ENCODE data around the gene NTSR1. TPM values are rescaled to one million over a fixed set of nuclear protein-coding genes. Genes with fewer than 3 reads are reported as not detected.
A peak's percentile ranks its signal among the peaks of the same experiment; 100 is the strongest.

The NTSR1 gene
- total RNA-seq, 1 experiment from 2014 or later = 0.16 TPM

DNA sequence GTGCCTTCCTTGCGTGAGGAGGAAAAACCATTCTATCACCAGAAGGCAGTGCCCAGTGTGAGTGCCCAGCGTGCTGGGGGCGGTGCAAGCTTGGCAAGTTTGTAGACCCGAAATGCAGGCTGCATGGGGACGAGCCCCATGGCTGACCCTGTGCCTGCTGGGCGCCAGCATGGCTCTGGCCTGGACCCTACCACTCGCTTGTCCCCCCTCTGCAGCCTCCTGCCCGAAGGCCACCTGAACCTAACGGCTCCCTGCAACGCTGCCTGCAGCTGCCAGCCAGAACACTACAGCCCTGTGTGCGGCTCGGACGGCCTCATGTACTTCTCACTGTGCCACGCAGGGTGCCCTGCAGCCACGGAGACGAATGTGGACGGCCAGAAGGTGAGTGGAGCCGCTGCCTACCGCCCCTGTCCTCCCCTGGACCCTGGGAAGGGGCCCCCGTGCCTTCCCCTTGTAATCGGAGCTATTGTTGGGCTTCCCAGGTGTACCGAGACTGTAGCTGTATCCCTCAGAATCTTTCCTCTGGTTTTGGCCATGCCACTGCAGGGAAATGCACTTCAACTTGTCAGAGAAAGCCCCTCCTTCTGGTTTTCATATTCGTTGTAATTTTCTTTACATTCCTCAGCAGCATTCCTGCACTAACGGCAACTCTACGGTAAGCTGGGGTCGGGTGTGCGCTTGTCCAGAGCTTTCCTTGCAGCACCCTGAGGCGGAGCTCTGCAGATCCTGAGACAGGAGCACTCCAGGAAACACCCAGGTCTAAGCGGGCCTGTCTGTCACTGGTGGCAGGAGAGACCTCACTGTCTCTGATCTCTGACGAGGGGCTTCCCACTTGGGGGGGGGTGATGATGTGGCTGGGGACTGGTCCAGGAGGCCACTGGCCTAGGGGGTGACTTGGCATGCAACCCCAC is 40.9 kb upstream of the NTSR1 start:
- H3K36me3 Mint-ChIP-seq (ENCODE audit: insufficient read depth, unreplicated experiment) = no peaks in the 10 kb centered on the region
- Histone ChIP-seq H3K27me3 (replicated peaks; ENCODE audit: control insufficient read depth, insufficient read depth, low read length) (no peaks in the 10 kb centered on the region), H3K4me1 (no peaks in the 10 kb centered on the region), H3K9me3 (no peaks in the 10 kb centered on the region), H3K4me3 (ENCODE audit: low read depth, low read length) (no peak overlapping the region), H3K36me3 (ENCODE audit: control insufficient read depth, insufficient read depth, low read length) (no peaks in the 10 kb centered on the region)
- H3K27me3 Mint-ChIP-seq (ENCODE audit: insufficient read depth, unreplicated experiment) = no peaks in the 10 kb centered on the region
- no peak for DNase-seq
- intact Hi-C loops (cut with micrococcal nuclease; ENCODE audit: unreplicated experiment) = loop anchor here (1.0 kb wide), 2 partner anchors 124 to 141 kb away; no protein-coding TSS in a partner anchor
- BruUV-seq (replicated peaks) = no TSS peak
- H3K9me3 Mint-ChIP-seq (ENCODE audit: unreplicated experiment) = no peaks in the 10 kb centered on the region
- H3K27ac Mint-ChIP-seq (ENCODE audit: unreplicated experiment) = no peak overlapping the region
- ChIA-PET POLR2A (no interaction called here), CTCF (interaction anchor here (0.9 to 2.7 kb wide), 6 partner anchors 10 to 140 kb away, joined by 3 to 23 read pairs (median 6); no protein-coding TSS in a partner anchor)
- TF ChIP-seq, protein P1, sequence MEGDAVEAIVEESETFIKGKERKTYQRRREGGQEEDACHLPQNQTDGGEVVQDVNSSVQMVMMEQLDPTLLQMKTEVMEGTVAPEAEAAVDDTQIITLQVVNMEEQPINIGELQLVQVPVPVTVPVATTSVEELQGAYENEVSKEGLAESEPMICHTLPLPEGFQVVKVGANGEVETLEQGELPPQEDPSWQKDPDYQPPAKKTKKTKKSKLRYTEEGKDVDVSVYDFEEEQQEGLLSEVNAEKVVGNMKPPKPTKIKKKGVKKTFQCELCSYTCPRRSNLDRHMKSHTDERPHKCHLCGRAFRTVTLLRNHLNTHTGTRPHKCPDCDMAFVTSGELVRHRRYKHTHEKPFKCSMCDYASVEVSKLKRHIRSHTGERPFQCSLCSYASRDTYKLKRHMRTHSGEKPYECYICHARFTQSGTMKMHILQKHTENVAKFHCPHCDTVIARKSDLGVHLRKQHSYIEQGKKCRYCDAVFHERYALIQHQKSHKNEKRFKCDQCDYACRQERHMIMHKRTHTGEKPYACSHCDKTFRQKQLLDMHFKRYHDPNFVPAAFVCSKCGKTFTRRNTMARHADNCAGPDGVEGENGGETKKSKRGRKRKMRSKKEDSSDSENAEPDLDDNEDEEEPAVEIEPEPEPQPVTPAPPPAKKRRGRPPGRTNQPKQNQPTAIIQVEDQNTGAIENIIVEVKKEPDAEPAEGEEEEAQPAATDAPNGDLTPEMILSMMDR (IDR thresholded peaks at IDR 0.05; ENCODE audit: insufficient read depth in 1 of 2, low read depth in 1 of 2, low read length in 1 of 2, severe bottlenecking in 1 of 2, unreplicated experiment in 1 of 2) = no peak
- no peak overlapping the region for H3K4me3 Mint-ChIP-seq (ENCODE audit: unreplicated experiment)
- H3K4me1 Mint-ChIP-seq (ENCODE audit: low read depth, unreplicated experiment) = no peaks in the 10 kb centered on the region

DNA sequence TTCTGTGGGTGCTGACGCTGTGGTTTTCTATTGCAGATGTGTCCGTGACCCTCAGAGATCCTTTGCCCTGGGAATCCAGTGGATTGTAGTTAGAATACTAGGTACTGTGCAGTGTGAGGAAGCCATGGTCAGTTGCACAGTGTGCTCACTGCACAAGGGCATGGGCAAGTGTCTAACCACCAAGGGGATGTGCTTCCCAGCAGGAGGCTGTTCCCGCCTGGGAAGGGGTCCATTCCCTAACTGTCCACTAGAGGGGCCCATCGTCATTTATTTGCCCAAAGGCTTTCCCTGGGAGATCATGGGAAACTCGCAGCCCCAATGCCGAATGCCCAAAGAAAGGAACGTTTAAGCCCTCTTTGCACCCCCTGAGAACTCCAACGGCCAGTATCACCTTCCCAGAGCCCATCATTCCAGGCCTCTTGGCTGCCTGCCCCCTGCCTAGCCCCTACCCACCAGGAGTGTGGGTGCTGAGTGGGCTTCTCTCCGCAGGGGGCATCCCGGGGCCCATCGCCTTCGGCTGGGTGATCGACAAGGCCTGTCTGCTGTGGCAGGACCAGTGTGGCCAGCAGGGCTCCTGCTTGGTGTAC is 40.1 kb upstream of the NTSR1 start:
- ChIA-PET CTCF (interaction anchor here (0.6 to 2.7 kb wide), 9 partner anchors 10 to 140 kb away, joined by 3 to 23 read pairs (median 7); no protein-coding TSS in a partner anchor), POLR2A (no interaction called here)
- Histone ChIP-seq H3K36me3 (ENCODE audit: control insufficient read depth, insufficient read depth, low read length) (no peaks in the 10 kb centered on the region), H3K4me1 (no peaks in the 10 kb centered on the region), H3K4me3 (ENCODE audit: low read depth, low read length) (no peak overlapping the region), H3K9me3 (no peaks in the 10 kb centered on the region), H3K27me3 (replicated peaks; ENCODE audit: control insufficient read depth, insufficient read depth, low read length) (no peaks in the 10 kb centered on the region)
- BruUV-seq (replicated peaks) = no TSS peak
- no peaks in the 10 kb centered on the region for H3K27me3 Mint-ChIP-seq (ENCODE audit: insufficient read depth, unreplicated experiment)
- no peaks in the 10 kb centered on the region for H3K4me1 Mint-ChIP-seq (ENCODE audit: low read depth, unreplicated experiment)
- H3K36me3 Mint-ChIP-seq (ENCODE audit: insufficient read depth, unreplicated experiment) = no peaks in the 10 kb centered on the region
- H3K4me3 Mint-ChIP-seq (ENCODE audit: unreplicated experiment) = no peak overlapping the region
- peak; percentile 90 to 94 for DNase-seq
- intact Hi-C loops (cut with micrococcal nuclease; ENCODE audit: unreplicated experiment) = loop anchor here (1.0 kb wide), 2 partner anchors 123 to 140 kb away; no protein-coding TSS in a partner anchor
- H3K9me3 Mint-ChIP-seq (ENCODE audit: unreplicated experiment) = no peaks in the 10 kb centered on the region
- no peak overlapping the region for H3K27ac Mint-ChIP-seq (ENCODE audit: unreplicated experiment)
- TF ChIP-seq, protein P1 (IDR thresholded peaks at IDR 0.05; ENCODE audit: insufficient read depth in 1 of 2, low read depth in 1 of 2, low read length in 1 of 2, severe bottlenecking in 1 of 2, unreplicated experiment in 1 of 2) = peak; percentile 98 to 99

DNA sequence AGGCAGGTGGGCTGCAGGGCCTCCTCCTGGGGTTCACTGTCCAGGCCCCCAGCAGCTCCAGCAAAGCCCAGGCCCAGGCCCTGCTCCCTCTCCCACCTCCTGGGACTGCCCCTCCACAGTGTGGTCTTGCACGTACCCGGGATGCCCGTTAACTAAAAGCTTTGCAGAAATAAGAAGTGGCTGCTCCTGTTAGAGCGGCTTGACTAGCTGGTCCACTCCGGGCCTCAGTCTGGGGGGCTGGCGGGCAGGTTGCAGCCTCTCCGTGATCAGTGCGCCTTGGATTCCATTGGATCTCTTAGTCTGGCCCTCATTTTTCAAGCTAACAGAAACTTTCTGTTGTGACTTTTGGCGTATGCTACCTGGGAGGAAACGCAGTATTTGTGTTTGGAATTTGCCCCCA is 39.4 kb upstream of the NTSR1 start:
- Mint-ChIP-seq H3K4me1 (ENCODE audit: low read depth, unreplicated experiment) (no peaks in the 10 kb centered on the region), H3K4me3 (ENCODE audit: unreplicated experiment) (no peak overlapping the region), H3K27me3 (ENCODE audit: insufficient read depth, unreplicated experiment) (peaks cover 6% of the 10 kb centered on the region), H3K36me3 (ENCODE audit: insufficient read depth, unreplicated experiment) (peaks cover 6% of the 10 kb centered on the region), H3K27ac (ENCODE audit: unreplicated experiment) (no peak overlapping the region), H3K9me3 (ENCODE audit: unreplicated experiment) (no peaks in the 10 kb centered on the region)
- DNase-seq = no peak
- H3K4me1 ChIP-seq = no peaks in the 10 kb centered on the region
- no peaks in the 10 kb centered on the region for H3K36me3 ChIP-seq (ENCODE audit: control insufficient read depth, insufficient read depth, low read length)
- POLR2A ChIA-PET = no interaction called here
- no TSS peak for BruUV-seq (replicated peaks)
- H3K4me3 ChIP-seq (ENCODE audit: low read depth, low read length) = no peak overlapping the region
- H3K9me3 ChIP-seq = no peaks in the 10 kb centered on the region
- TF ChIP-seq, protein P1 (IDR thresholded peaks at IDR 0.05; ENCODE audit: insufficient read depth in 1 of 2, low read depth in 1 of 2, low read length in 1 of 2, severe bottlenecking in 1 of 2, unreplicated experiment in 1 of 2) = no peak
- intact Hi-C loops (cut with micrococcal nuclease; ENCODE audit: unreplicated experiment) = no loop called here
- CTCF ChIA-PET = interaction anchor here (0.6 to 1.7 kb wide), 5 partner anchors 19 to 127 kb away, joined by 3 to 7 read pairs (median 4); partner anchors contain the start of gene MRGBP
- H3K27me3 ChIP-seq (replicated peaks; ENCODE audit: control insufficient read depth, insufficient read depth, low read length) = no peaks in the 10 kb centered on the region
